Activated CD8-positive, alpha-beta T cell treated with anti-CD3 and anti-CD28 coated beads, Interleukin-2, amount 10 ng/mL, durations not matched to agents 7 days and 5 days (primary cell): Measurements from ENCODE around the gene CLK2. TPM values are rescaled to one million over a fixed set of nuclear protein-coding genes. Genes with fewer than 3 reads are reported as not detected.
A peak's percentile ranks its signal among the peaks of the same experiment; 100 is the strongest.
"Not testable (repeated sequence)": the region's sequence is repeated elsewhere in the genome, so short reads cannot be mapped to it uniquely, and the experiment has no call there.

Experiments
- ATAC-seq: fragments of 150-1000 bp; cut with Tn5 transposase; one replicate; pipeline ENCODE4 v1.10.0; 2021; ENCODE audit warnings: moderate library complexity
- CTCF ChIA-PET: fragments of 350-600 bp; sonication (Branson Sonifier 250); formaldehyde crosslinking; loops from one replicate; lab custom pipeline; 2021; ENCODE audit warnings: antibody characterized with exemption; lab: Charles Lee
- POLR2A ChIA-PET: fragments of 350-600 bp; sonication (Branson Sonifier 250); formaldehyde crosslinking; loops from one replicate; lab custom pipeline; 2021; ENCODE audit warnings: antibody characterized with exemption; lab: Charles Lee
- DNase-seq: peaks from one replicate; pipeline ENCODE4 v3.0.0-alpha.2; 2020
- H3K27ac Mint-ChIP-seq: one replicate; pipeline ENCODE4 v1.8.0; 2021; ENCODE audit warnings: mild to moderate bottlenecking, mixed read lengths
- H3K27me3 Mint-ChIP-seq: one replicate; pipeline ENCODE4 v1.8.0; 2021; ENCODE audit warnings: low read depth, mixed read lengths
- H3K36me3 Mint-ChIP-seq: one replicate; pipeline ENCODE4 v1.8.0; 2021; ENCODE audit warnings: low read depth, mixed read lengths
- H3K4me1 Mint-ChIP-seq: one replicate; pipeline ENCODE4 v1.8.0; 2021; ENCODE audit warnings: low read depth, mixed read lengths
- H3K4me3 Mint-ChIP-seq: one replicate; pipeline ENCODE4 v1.8.0; 2021; ENCODE audit warnings: mild to moderate bottlenecking, mixed read lengths
- H3K9me3 Mint-ChIP-seq: one replicate; pipeline ENCODE4 v1.8.0; 2022; ENCODE audit warnings: mixed read lengths; ENCODE audit not compliant: insufficient read depth
- total RNA-seq, 2 experiments: library from RNA; stranded (reverse); gene quantifications; one replicate each; pipeline ENCODE4 v1.2.3, GENCODE V29; 2021

The CLK2 gene
- total RNA-seq, 2 experiments from 2014 or later, result 101 to 104 TPM

GRCh38 chr1:155250633-155251449, 22.5 kb downstream of the CLK2 start:
- ChIA-PET CTCF (interaction anchor here (0.6 to 8.8 kb wide), 74 partner anchors 9 to 822 kb away, joined by 3 to 190 read pairs (median 5); partner anchors contain the start of genes ASH1L, CLK2, FDPS and HCN3), POLR2A (interaction anchor here (0.5 to 3.7 kb wide), 8 partner anchors 11 to 941 kb away, joined by 3 to 20 read pairs (median 4); partner anchors contain the start of genes CLK2, FDPS and SCAMP3)
- Mint-ChIP-seq H3K4me3 (peak overlapping the region; percentile 69), H3K9me3 (no peaks in the 10 kb centered on the region), H3K4me1 (peaks cover 34% of the 10 kb centered on the region), H3K27ac (peak overlapping the region; percentile 77), H3K36me3 (peaks cover 10% of the 10 kb centered on the region), H3K27me3 (no peaks in the 10 kb centered on the region)
- peak; percentile 96 for ATAC-seq
- DNase-seq, result peak; percentile 97

DNA sequence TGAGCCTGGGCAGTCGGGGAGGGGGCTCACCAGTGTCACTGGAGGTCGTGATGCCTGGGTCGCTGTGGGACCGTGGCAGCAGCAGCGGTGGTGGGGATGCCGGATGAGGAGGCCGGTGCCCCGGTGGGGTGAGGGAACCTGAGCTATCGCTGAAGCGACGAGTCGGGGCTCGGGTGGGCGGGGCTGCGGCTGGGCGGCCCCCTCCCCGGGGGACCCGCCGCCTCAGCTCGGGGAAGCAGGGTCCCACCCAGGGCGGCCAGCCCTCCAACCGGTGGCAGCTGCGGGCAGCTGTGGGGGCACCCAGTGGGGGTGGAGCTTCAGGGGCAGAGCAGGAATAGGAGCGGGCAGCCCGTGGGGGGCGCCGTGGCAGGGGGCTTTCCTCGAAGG, 23.1 kb downstream of the CLK2 start:
- peaks cover 10% of the 10 kb centered on the region for H3K36me3 Mint-ChIP-seq
- CTCF ChIA-PET, result interaction anchor here (0.7 to 8.8 kb wide), 64 partner anchors 9 to 823 kb away, joined by 3 to 190 read pairs (median 5); partner anchors contain the start of genes ASH1L, CLK2, FDPS and HCN3
- H3K27me3 Mint-ChIP-seq, result no peaks in the 10 kb centered on the region
- H3K27ac Mint-ChIP-seq, result peak overlapping the region; percentile 80
- H3K9me3 Mint-ChIP-seq, result no peaks in the 10 kb centered on the region
- no peak for DNase-seq
- H3K4me1 Mint-ChIP-seq, result peaks cover 36% of the 10 kb centered on the region
- peak overlapping the region; percentile 69 for H3K4me3 Mint-ChIP-seq
- POLR2A ChIA-PET, result interaction anchor here (0.9 to 3.7 kb wide), 5 partner anchors 11 to 73 kb away, joined by 4 to 20 read pairs (median 9); partner anchors contain the start of genes CLK2, FDPS and SCAMP3
- peak; percentile 42 for ATAC-seq

DNA sequence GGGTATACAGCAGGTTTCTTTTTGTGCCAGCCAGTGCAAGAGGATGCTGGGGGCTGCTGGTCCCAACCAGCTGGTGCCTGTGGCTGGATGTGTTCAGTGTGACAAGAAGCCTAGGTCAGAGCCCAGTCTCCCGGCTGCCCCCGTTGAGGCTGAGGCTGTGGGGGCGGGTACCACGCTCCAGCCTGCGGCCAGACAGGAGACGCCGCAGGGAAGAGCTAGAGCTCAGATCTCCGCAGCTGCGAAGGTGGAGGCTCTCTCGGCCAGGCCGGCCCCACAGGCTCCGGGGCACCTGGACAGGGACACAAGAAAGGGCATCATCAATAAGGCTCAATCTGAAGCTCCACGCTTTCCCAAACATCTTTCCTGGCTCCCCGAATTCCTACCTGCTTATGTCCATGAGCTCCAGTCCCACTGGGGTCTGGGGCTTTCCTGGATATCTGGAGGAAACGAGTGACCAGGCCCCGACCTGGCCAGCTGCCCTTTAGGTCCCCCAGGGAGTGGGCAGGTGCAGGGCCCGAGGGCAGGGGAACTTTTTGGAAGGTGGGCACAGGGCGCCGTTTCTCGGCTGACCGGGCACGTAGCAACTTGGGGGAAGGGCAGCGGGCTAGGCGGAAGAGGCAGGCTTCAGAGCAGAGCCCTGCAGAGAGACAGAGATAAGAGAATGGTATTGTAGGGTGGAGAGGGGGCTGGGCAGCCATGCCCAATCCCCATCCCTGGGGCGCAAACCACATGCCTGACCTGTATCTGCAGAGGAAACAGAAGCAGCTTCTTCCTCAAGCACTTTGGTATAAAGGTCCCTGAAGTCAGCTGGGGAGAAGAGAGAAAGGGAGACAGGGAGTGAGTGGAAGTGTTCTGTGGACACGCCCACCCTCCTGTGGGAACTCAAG, 25.4 kb downstream of the CLK2 start:
- Mint-ChIP-seq H3K27ac (no peak overlapping the region), H3K9me3 (no peaks in the 10 kb centered on the region), H3K27me3 (peaks cover 2% of the 10 kb centered on the region), H3K4me1 (peaks cover 34% of the 10 kb centered on the region), H3K4me3 (no peak overlapping the region), H3K36me3 (peaks cover 13% of the 10 kb centered on the region)
- CTCF ChIA-PET, result interaction anchor here (0.7 to 8.8 kb wide), 3 partner anchors 70 to 75 kb away, joined by 3 to 190 read pairs (median 4); partner anchors contain the start of genes KRTCAP2 and RUSC1
- ATAC-seq (no peak), DNase-seq (no peak)
- POLR2A ChIA-PET, result interaction anchor here (1.0 kb wide), 1 partner anchor 75 kb away, joined by 3 read pairs; no protein-coding TSS in a partner anchor

- not testable (repeated sequence) for DNase-seq, H3K27me3 Mint-ChIP-seq, H3K27ac Mint-ChIP-seq, H3K4me3 Mint-ChIP-seq, H3K9me3 Mint-ChIP-seq, ATAC-seq
- ChIA-PET CTCF (interaction anchor here (1.3 to 8.8 kb wide), 2 partner anchors 39 to 76 kb away, joined by 3 to 190 read pairs; partner anchors contain the start of genes RUSC1 and THBS3), POLR2A (interaction anchor here (1.0 kb wide), 1 partner anchor 76 kb away, joined by 3 read pairs; no protein-coding TSS in a partner anchor)
- Mint-ChIP-seq H3K4me1 (peaks cover 45% of the 10 kb centered on the region), H3K36me3 (peaks cover 15% of the 10 kb centered on the region)
These were observed 26.5 kb downstream of the CLK2 start for GRCh38 chr1:155246796-155247195.

DNA sequence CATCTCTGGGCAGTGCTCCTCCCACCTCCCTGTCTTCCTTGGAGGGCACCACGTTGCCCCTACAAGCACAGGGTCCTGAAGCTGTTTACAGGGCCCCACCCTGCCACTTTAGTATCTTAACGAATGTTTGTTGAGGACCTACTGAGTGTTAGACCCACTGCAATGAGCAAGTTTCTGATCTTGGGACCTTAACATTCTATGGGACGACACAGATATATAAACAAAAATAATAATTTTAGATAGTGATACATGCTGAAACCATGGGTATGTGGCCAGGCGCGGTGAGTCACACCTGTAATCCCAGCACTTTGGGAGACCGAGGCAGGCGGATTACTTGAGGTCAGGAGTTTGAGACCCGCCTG, 28.2 kb downstream of the CLK2 start:
- peaks cover 21% of the 10 kb centered on the region for H3K36me3 Mint-ChIP-seq
- peaks cover 51% of the 10 kb centered on the region for H3K4me1 Mint-ChIP-seq
- ChIA-PET POLR2A (interaction anchor here (0.6 to 3.7 kb wide), 12 partner anchors 17 to 308 kb away, joined by 3 to 23 read pairs (median 4); partner anchors contain the start of genes CLK2, FDPS, MTX1 and SCAMP3), CTCF (interaction anchor here (0.7 to 8.8 kb wide), 9 partner anchors 9 to 160 kb away, joined by 3 to 190 read pairs (median 4); partner anchors contain the start of genes CLK2, ENTREP3, KRTCAP2 and RUSC1)
- peak overlapping the region; percentile 90 for H3K27ac Mint-ChIP-seq
- peaks cover 2% of the 10 kb centered on the region for H3K27me3 Mint-ChIP-seq
- no peak for ATAC-seq
- no peak for DNase-seq
- H3K9me3 Mint-ChIP-seq, result no peaks in the 10 kb centered on the region
- peak overlapping the region; percentile 69 for H3K4me3 Mint-ChIP-seq

- DNase-seq (peak; percentile 100), ATAC-seq (peak; percentile 97)
- Mint-ChIP-seq H3K36me3 (peaks cover 24% of the 10 kb centered on the region), H3K27ac (peak overlapping the region; percentile 90), H3K9me3 (no peaks in the 10 kb centered on the region), H3K27me3 (peaks cover 2% of the 10 kb centered on the region), H3K4me1 (peaks cover 52% of the 10 kb centered on the region), H3K4me3 (peak overlapping the region; percentile 69)
- CTCF ChIA-PET, result interaction anchor here (0.7 to 8.8 kb wide), 15 partner anchors 10 to 159 kb away, joined by 3 to 190 read pairs (median 4); partner anchors contain the start of genes CLK2, ENTREP3, KRTCAP2 and RUSC1
- POLR2A ChIA-PET, result interaction anchor here (0.6 to 3.7 kb wide), 20 partner anchors 12 to 815 kb away, joined by 3 to 23 read pairs (median 4); partner anchors contain the start of genes CLK2, FDPS, MTX1 and SCAMP3
These were observed 28.7 kb downstream of the CLK2 start for GRCh38 chr1:155244368-155245162.

DNA sequence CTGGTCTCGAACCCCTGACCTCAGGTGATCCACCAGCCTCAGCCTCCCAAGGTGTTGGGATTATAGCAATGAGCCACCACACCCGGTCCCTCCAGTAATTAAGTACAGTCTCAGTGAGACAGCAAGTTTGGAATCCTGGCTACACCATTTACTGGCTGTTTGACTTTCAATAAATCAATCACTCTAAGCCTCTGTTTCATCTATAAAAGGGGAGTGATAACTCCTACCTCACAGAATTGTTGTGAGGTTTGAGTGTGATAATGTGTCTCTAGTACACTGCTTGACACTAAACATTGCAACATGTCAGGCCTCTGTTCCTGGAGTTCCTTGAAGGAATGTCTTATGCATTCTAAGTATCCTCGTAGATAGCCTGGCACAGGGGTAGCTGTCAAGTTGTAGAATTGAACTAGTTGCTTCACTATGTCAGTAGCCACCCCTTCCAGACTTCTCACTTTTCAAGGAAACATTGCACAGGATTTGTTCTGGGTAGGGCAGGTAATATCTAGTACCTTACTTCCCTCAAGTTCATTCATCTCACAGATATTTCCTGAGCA, 30.4 kb downstream of the CLK2 start:
- H3K4me1 Mint-ChIP-seq, result peaks cover 52% of the 10 kb centered on the region
- ATAC-seq (no peak), DNase-seq (no peak)
- H3K9me3 Mint-ChIP-seq, result no peaks in the 10 kb centered on the region
- H3K27me3 Mint-ChIP-seq, result peaks cover 2% of the 10 kb centered on the region
- peak overlapping the region; percentile 90 for H3K27ac Mint-ChIP-seq
- CTCF ChIA-PET, result interaction anchor here (1.6 to 4.2 kb wide), 6 partner anchors 8 to 81 kb away, joined by 5 to 25 read pairs (median 12); partner anchors contain the start of genes KRTCAP2, THBS3 and TRIM46
- H3K4me3 Mint-ChIP-seq, result peak overlapping the region; percentile 69
- H3K36me3 Mint-ChIP-seq, result peaks cover 30% of the 10 kb centered on the region
- POLR2A ChIA-PET, result interaction anchor here (2.7 to 4.0 kb wide), 3 partner anchors 15 to 35 kb away, joined by 21 to 23 read pairs (median 22); partner anchors contain the start of genes MTX1 and THBS3

DNA sequence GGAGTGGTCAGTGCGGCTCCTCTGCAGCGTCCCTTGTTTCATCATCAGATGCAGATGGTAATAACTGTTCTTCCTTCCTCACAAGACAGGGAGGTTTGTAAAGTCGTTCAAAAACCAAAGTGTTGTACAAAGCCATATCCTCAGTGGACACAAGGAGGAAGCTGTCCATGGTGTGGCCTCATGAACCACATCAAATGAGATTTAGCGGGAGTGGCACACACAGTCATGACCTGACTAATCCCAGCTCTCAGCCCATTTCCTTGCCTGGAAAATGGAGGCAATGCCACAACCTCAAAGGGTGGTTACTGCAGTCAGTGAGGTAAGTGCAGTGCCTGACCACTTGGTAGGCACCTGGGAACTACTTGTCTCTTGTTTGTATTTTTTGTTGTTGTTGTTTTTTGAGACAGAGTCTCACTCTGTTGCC, 31.5 kb downstream of the CLK2 start:
- no peak for DNase-seq
- peak overlapping the region; percentile 87 for H3K27ac Mint-ChIP-seq

DNA sequence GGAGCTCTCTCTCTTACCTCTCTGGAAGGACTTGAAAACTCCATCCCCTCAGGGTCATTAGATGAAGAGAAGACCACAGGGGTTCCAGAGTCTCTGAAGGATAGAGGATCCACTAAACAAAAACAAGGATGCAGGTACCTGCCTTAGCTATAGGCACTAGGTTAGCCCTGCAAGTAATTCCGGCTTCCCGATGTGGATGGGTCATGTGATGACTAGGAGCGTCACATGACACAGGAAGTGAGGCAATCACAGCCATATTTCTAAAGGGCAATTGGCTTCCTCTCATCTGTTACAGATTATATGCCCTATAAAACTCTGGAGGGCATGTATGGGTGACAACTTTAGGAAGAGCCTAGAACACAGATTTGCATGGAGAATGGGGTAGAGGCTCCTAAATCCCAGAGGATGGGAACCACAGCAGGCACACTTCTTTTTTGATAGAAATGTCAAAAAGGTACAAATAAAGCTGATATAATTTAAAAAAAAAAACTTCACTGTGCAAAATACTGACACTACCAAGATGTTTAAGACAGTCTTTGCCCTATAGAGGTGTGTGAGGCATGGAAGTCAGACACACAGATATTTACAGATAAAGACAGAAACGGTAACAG, 32.1 kb downstream of the CLK2 start:
- Mint-ChIP-seq H3K4me3 (peak overlapping the region; percentile 87), H3K4me1 (peaks cover 53% of the 10 kb centered on the region), H3K27me3 (peaks cover 2% of the 10 kb centered on the region), H3K36me3 (peaks cover 28% of the 10 kb centered on the region), H3K27ac (peak overlapping the region; percentile 87), H3K9me3 (no peaks in the 10 kb centered on the region)
- ATAC-seq, result peak; percentile 26
- peak; percentile 84 for DNase-seq
- POLR2A ChIA-PET, result interaction anchor here (0.6 to 4.0 kb wide), 5 partner anchors 13 to 226 kb away, joined by 3 to 22 read pairs (median 4); partner anchors contain the start of genes KRTCAP2, MTX1 and THBS3
- CTCF ChIA-PET, result interaction anchor here (0.8 to 4.2 kb wide), 7 partner anchors 10 to 82 kb away, joined by 3 to 25 read pairs (median 7); partner anchors contain the start of genes KRTCAP2 and THBS3

More for the DNA sequence above, 31.5 kb downstream of the CLK2 start:
- Mint-ChIP-seq H3K36me3 (peaks cover 28% of the 10 kb centered on the region), H3K9me3 (no peaks in the 10 kb centered on the region), H3K4me3 (peak overlapping the region; percentile 87), H3K4me1 (peaks cover 52% of the 10 kb centered on the region), H3K27me3 (peaks cover 2% of the 10 kb centered on the region)
- ATAC-seq, result no peak
- ChIA-PET CTCF (interaction anchor here (0.8 to 4.2 kb wide), 6 partner anchors 9 to 81 kb away, joined by 3 to 25 read pairs (median 9); partner anchors contain the start of gene THBS3), POLR2A (interaction anchor here (0.6 to 4.0 kb wide), 4 partner anchors 14 to 225 kb away, joined by 3 to 22 read pairs (median 4); partner anchors contain the start of gene KRTCAP2)
